ENCODE data around the gene RBMX2.

The RBMX2 gene

DNA sequence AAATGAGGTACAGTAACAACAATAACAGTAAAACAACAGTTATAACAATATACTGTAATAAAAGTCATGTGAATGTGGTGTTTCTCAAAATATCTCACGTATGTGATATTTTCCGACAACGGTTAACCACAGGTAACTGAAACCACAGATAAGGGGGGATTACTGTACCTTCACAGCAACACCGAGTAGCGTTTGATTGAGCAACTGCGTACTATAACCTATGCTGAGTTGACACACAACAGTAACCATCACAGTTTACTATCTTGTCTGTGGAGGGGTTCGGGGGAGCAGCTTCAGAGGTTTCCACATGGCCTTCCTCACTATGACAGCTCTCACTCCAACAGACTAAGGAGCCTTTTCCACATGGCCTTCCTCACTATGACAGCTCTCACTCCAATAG is 13.4 kb downstream of the RBMX2 start:
- Histone ChIP-seq H3K27me3 (ENCODE audit: insufficient read depth, low read length, poor library complexity) (no peaks in the 10 kb centered on the region), H3K27ac (ENCODE audit: low read length) (no peak overlapping the region), H3K4me3 (ENCODE audit: low read depth in 1 of 2, low read length in 2 of 2) (no peak overlapping the region), H4K20me1 (ENCODE audit: insufficient read depth, low read length) (no peaks in the 10 kb centered on the region), H3K36me3 (ENCODE audit: insufficient read depth, low read length) (peaks cover 25% of the 10 kb centered on the region), H3K79me2 (ENCODE audit: insufficient read depth, low read length) (no peaks in the 10 kb centered on the region), H3K4me1 (ENCODE audit: insufficient read depth, low read length) (no peaks in the 10 kb centered on the region), H2AFZ (ENCODE audit: low read depth, low read length) (no peak overlapping the region), H3K9ac (ENCODE audit: low read depth, low read length) (no peak overlapping the region), H3K4me2 (ENCODE audit: insufficient read depth, low read length) (no peak overlapping the region), H3K9me3 (ENCODE audit: insufficient read depth, low read length, severe bottlenecking) (no peaks in the 10 kb centered on the region)
- DNase-seq = no peak
- TF ChIP-seq, protein P1, sequence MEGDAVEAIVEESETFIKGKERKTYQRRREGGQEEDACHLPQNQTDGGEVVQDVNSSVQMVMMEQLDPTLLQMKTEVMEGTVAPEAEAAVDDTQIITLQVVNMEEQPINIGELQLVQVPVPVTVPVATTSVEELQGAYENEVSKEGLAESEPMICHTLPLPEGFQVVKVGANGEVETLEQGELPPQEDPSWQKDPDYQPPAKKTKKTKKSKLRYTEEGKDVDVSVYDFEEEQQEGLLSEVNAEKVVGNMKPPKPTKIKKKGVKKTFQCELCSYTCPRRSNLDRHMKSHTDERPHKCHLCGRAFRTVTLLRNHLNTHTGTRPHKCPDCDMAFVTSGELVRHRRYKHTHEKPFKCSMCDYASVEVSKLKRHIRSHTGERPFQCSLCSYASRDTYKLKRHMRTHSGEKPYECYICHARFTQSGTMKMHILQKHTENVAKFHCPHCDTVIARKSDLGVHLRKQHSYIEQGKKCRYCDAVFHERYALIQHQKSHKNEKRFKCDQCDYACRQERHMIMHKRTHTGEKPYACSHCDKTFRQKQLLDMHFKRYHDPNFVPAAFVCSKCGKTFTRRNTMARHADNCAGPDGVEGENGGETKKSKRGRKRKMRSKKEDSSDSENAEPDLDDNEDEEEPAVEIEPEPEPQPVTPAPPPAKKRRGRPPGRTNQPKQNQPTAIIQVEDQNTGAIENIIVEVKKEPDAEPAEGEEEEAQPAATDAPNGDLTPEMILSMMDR (IDR thresholded peaks at IDR 0.05; ENCODE audit: borderline replicate concordance, extremely low read depth, low read length, poor library complexity, severe bottlenecking) = no peak
- no peak for TF ChIP-seq EZH2 (IDR thresholded peaks at IDR 0.05; ENCODE audit: borderline replicate concordance, low read depth, low read length, severe bottlenecking)
- ATAC-seq (ENCODE audit: insufficient read depth, low read depth) = no peak

DNA sequence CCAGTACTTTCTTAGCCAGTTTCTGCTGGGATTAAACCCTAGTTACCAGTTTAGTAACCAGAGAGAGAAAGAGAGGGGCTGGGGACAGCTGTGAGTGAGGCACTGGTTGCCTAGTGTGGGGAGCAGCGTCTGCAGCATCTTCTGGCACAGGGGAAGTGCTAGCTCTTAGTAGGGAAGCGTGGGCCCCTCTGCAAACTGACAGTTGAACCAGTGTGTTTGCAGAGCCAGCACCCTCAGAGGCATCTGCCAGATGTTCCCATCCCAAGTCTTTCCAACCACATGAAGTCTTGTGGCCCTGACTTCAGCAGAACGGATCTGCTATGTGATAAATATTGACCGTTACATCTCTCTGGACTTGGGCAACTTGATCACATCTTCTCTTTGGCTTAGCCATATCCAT is 15.0 kb downstream of the RBMX2 start:
- H3K4me2 ChIP-seq (ENCODE audit: insufficient read depth, low read length) = no peak overlapping the region
- no peaks in the 10 kb centered on the region for H3K27me3 ChIP-seq (ENCODE audit: insufficient read depth, low read length, poor library complexity)
- TF ChIP-seq, protein P1 (IDR thresholded peaks at IDR 0.05; ENCODE audit: borderline replicate concordance, extremely low read depth, low read length, poor library complexity, severe bottlenecking) = no peak
- no peak for TF ChIP-seq EZH2 (IDR thresholded peaks at IDR 0.05; ENCODE audit: borderline replicate concordance, low read depth, low read length, severe bottlenecking)
- H4K20me1 ChIP-seq (ENCODE audit: insufficient read depth, low read length) = no peaks in the 10 kb centered on the region
- H3K9me3 ChIP-seq (ENCODE audit: insufficient read depth, low read length, severe bottlenecking) = no peaks in the 10 kb centered on the region
- H2AFZ ChIP-seq (ENCODE audit: low read depth, low read length) = no peak overlapping the region
- H3K36me3 ChIP-seq (ENCODE audit: insufficient read depth, low read length) = peaks cover 10% of the 10 kb centered on the region; the same call in 1 of the 2 replicates
- H3K4me1 ChIP-seq (ENCODE audit: insufficient read depth, low read length) = no peaks in the 10 kb centered on the region
- no peak for DNase-seq
- H3K79me2 ChIP-seq (ENCODE audit: insufficient read depth, low read length) = no peaks in the 10 kb centered on the region
- H3K9ac ChIP-seq (ENCODE audit: low read depth, low read length) = no peak overlapping the region
- no peak overlapping the region for H3K4me3 ChIP-seq (ENCODE audit: low read depth in 1 of 2, low read length in 2 of 2)
- ATAC-seq (ENCODE audit: insufficient read depth, low read depth) = no peak
- no peak overlapping the region for H3K27ac ChIP-seq (ENCODE audit: low read length)

DNA sequence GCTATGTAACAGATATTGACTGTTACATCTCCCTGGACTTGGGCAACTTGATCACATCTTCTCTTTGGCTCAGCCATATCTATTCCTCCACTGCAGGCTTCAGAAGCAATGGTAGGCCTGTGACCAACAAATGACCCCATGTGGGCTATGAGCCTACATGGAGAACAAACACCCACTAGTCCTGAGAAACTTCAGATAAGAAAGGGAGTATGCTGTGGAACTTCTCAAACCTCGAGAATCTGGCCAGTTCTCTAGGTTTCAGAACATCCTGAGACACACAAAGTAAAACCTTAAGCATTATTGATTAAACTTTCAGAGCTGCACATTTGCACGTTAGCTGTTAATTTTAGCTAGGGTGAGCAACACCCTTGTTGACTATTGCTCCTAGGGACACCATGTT is 16.3 kb downstream of the RBMX2 start:
- H3K4me3 ChIP-seq (ENCODE audit: low read depth in 1 of 2, low read length in 2 of 2) = no peak overlapping the region
- H3K27ac ChIP-seq (ENCODE audit: low read length) = no peak overlapping the region
- H3K27me3 ChIP-seq (ENCODE audit: insufficient read depth, low read length, poor library complexity) = no peaks in the 10 kb centered on the region
- H2AFZ ChIP-seq (ENCODE audit: low read depth, low read length) = no peak overlapping the region
- DNase-seq (no peak), ATAC-seq (ENCODE audit: insufficient read depth, low read depth) (no peak)
- H3K79me2 ChIP-seq (ENCODE audit: insufficient read depth, low read length) = no peaks in the 10 kb centered on the region
- no peaks in the 10 kb centered on the region for H4K20me1 ChIP-seq (ENCODE audit: insufficient read depth, low read length)
- no peak overlapping the region for H3K9ac ChIP-seq (ENCODE audit: low read depth, low read length)
- no peaks in the 10 kb centered on the region for H3K4me1 ChIP-seq (ENCODE audit: insufficient read depth, low read length)
- H3K4me2 ChIP-seq (ENCODE audit: insufficient read depth, low read length) = no peak overlapping the region
- H3K9me3 ChIP-seq (ENCODE audit: insufficient read depth, low read length, severe bottlenecking) = no peaks in the 10 kb centered on the region
- H3K36me3 ChIP-seq (ENCODE audit: insufficient read depth, low read length) = peaks cover 6% of the 10 kb centered on the region; the same call in 1 of the 2 replicates
- TF ChIP-seq EZH2 (IDR thresholded peaks at IDR 0.05; ENCODE audit: borderline replicate concordance, low read depth, low read length, severe bottlenecking) = no peak
- TF ChIP-seq, protein P1 (IDR thresholded peaks at IDR 0.05; ENCODE audit: borderline replicate concordance, extremely low read depth, low read length, poor library complexity, severe bottlenecking) = no peak

DNA sequence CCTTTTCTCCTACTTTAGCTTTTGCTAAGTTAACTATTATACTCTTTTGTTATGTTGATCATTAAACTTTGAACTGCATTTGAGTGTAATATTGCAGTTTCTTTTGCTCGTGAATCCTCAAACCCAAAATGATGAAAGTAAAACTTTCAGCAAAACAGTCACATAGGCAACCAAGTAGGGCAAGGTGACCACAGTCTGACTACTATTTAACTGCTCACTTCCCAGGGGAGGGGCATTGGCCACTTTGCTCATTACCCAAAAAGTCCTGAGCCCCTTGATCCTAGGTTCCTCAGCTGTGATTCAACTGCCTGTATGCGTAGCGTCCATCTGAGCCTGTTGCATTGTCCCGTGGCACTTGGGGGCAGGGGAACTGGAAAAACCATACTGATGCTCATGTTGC is 17.0 kb downstream of the RBMX2 start:
- Histone ChIP-seq H3K36me3 (ENCODE audit: insufficient read depth, low read length) (peaks cover 6% of the 10 kb centered on the region; the same call in 1 of the 2 replicates), H3K4me3 (ENCODE audit: low read depth in 1 of 2, low read length in 2 of 2) (no peak overlapping the region), H4K20me1 (ENCODE audit: insufficient read depth, low read length) (no peaks in the 10 kb centered on the region), H3K4me1 (ENCODE audit: insufficient read depth, low read length) (no peaks in the 10 kb centered on the region), H3K27ac (ENCODE audit: low read length) (no peak overlapping the region), H3K4me2 (ENCODE audit: insufficient read depth, low read length) (no peak overlapping the region), H3K9ac (ENCODE audit: low read depth, low read length) (no peak overlapping the region), H3K9me3 (ENCODE audit: insufficient read depth, low read length, severe bottlenecking) (no peaks in the 10 kb centered on the region), H3K27me3 (ENCODE audit: insufficient read depth, low read length, poor library complexity) (no peaks in the 10 kb centered on the region), H2AFZ (ENCODE audit: low read depth, low read length) (no peak overlapping the region), H3K79me2 (ENCODE audit: insufficient read depth, low read length) (no peaks in the 10 kb centered on the region)
- ATAC-seq (ENCODE audit: insufficient read depth, low read depth) (no peak), DNase-seq (no peak)
- no peak for TF ChIP-seq EZH2 (IDR thresholded peaks at IDR 0.05; ENCODE audit: borderline replicate concordance, low read depth, low read length, severe bottlenecking)
- TF ChIP-seq, protein P1 (IDR thresholded peaks at IDR 0.05; ENCODE audit: borderline replicate concordance, extremely low read depth, low read length, poor library complexity, severe bottlenecking) = no peak

Data from DND-41 (cell line).